ENCODE measurements around the gene SMTN.
A peak's percentile ranks its signal among the peaks of the same experiment; 100 is the strongest.

DNA sequence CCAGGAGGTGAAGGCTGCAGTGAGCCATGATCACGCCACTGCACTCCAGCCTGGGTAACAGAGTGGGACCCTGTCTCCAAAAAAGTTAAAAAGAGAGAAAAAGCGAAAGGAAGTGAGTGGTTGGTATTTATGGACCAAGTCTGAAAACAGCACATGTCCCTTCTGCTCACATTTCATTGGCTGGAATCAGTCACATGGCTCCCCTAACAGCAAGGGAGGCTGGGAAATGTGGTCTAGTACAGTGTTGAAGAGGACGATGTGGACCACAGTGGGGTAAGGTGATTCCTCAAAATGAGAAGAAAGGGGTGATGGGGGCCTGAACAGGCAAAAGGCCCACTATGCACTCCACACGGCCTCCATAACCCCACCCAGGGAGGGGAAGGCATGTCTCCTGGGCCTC lies 32.5 kb upstream of the SMTN start:
- TF ChIP-seq YY1 (IDR thresholded peaks at IDR 0.05; ENCODE audit: low read depth), result no peak
- TF ChIP-seq NFIC (IDR thresholded peaks at IDR 0.05), result no peak
- no peak for TF ChIP-seq TAF1 (IDR thresholded peaks at IDR 0.05; ENCODE audit: low read depth)
- no peak for TF ChIP-seq CREB1 (IDR thresholded peaks at IDR 0.05; ENCODE audit: low read depth)
- TF ChIP-seq, protein P1, sequence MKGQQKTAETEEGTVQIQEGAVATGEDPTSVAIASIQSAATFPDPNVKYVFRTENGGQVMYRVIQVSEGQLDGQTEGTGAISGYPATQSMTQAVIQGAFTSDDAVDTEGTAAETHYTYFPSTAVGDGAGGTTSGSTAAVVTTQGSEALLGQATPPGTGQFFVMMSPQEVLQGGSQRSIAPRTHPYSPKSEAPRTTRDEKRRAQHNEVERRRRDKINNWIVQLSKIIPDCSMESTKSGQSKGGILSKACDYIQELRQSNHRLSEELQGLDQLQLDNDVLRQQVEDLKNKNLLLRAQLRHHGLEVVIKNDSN (IDR thresholded peaks at IDR 0.05), result peak; percentile 89
- TF ChIP-seq CEBPB (IDR thresholded peaks at IDR 0.05), result no peak
- TF ChIP-seq, protein P2, sequence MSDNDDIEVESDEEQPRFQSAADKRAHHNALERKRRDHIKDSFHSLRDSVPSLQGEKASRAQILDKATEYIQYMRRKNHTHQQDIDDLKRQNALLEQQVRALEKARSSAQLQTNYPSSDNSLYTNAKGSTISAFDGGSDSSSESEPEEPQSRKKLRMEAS (IDR thresholded peaks at IDR 0.05), result no peak
- TF ChIP-seq, protein P3, sequence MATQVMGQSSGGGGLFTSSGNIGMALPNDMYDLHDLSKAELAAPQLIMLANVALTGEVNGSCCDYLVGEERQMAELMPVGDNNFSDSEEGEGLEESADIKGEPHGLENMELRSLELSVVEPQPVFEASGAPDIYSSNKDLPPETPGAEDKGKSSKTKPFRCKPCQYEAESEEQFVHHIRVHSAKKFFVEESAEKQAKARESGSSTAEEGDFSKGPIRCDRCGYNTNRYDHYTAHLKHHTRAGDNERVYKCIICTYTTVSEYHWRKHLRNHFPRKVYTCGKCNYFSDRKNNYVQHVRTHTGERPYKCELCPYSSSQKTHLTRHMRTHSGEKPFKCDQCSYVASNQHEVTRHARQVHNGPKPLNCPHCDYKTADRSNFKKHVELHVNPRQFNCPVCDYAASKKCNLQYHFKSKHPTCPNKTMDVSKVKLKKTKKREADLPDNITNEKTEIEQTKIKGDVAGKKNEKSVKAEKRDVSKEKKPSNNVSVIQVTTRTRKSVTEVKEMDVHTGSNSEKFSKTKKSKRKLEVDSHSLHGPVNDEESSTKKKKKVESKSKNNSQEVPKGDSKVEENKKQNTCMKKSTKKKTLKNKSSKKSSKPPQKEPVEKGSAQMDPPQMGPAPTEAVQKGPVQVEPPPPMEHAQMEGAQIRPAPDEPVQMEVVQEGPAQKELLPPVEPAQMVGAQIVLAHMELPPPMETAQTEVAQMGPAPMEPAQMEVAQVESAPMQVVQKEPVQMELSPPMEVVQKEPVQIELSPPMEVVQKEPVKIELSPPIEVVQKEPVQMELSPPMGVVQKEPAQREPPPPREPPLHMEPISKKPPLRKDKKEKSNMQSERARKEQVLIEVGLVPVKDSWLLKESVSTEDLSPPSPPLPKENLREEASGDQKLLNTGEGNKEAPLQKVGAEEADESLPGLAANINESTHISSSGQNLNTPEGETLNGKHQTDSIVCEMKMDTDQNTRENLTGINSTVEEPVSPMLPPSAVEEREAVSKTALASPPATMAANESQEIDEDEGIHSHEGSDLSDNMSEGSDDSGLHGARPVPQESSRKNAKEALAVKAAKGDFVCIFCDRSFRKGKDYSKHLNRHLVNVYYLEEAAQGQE (IDR thresholded peaks at IDR 0.05; ENCODE audit: low read depth), result no peak

Data from Ishikawa (cell line).